ENCODE data around the gene CPZ. TPM values are rescaled to one million over a fixed set of nuclear protein-coding genes. Genes with fewer than 3 reads are reported as not detected.

CPZ gene
- total and polyA plus RNA-seq, 2 donors, result 0.94 to 4.4 TPM

DNA sequence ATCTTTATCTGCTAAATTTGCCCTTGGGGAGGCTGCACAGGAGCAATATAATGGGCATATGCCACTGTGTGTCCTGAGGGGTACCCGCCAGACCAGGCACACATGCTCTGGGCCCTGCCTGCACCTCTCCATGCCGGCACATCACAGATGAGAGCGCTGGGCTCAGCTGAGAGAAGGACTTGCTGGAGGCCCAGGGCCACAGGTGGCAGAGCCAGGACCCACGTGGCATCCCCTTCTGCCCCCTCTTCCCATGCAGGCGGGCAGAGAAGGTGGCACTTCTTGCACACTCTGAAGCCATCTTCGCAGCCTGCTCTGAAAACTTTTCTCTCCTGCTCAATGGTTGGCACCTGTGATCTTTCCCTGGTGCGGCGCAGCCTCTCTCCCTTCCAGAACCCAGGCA is 20.1 kb downstream of the CPZ start:
- Histone ChIP-seq H3K4me3 (ENCODE audit: low read length in 2 of 2) (no peak overlapping the region), H3K36me3 (ENCODE audit: control insufficient read depth in 2 of 2, insufficient read depth in 2 of 2, low read length in 1 of 2) (no peaks in the 10 kb centered on the region), H3K27me3 (ENCODE audit: control insufficient read depth in 2 of 2, insufficient read depth in 1 of 2, low read length in 1 of 2) (peaks cover 0 to 2% of the 10 kb centered on the region in 2 donors), H3K9me3 (ENCODE audit: control insufficient read depth in 2 of 2, insufficient read depth in 1 of 2, low read length in 1 of 2) (no peaks in the 10 kb centered on the region), H3K4me1 (ENCODE audit: control insufficient read depth in 2 of 2, insufficient read depth in 2 of 2, low read length in 2 of 2) (no peaks in the 10 kb centered on the region), H3K27ac (ENCODE audit: low read depth in 1 of 2, low read length in 1 of 2) (no peak overlapping the region)
- no peak for DNase-seq (ENCODE audit: low read depth in 6 of 9, low spot score in 9 of 9)
- 91% methylated on average over 8 of the region's 8 CpGs for WGBS

DNA sequence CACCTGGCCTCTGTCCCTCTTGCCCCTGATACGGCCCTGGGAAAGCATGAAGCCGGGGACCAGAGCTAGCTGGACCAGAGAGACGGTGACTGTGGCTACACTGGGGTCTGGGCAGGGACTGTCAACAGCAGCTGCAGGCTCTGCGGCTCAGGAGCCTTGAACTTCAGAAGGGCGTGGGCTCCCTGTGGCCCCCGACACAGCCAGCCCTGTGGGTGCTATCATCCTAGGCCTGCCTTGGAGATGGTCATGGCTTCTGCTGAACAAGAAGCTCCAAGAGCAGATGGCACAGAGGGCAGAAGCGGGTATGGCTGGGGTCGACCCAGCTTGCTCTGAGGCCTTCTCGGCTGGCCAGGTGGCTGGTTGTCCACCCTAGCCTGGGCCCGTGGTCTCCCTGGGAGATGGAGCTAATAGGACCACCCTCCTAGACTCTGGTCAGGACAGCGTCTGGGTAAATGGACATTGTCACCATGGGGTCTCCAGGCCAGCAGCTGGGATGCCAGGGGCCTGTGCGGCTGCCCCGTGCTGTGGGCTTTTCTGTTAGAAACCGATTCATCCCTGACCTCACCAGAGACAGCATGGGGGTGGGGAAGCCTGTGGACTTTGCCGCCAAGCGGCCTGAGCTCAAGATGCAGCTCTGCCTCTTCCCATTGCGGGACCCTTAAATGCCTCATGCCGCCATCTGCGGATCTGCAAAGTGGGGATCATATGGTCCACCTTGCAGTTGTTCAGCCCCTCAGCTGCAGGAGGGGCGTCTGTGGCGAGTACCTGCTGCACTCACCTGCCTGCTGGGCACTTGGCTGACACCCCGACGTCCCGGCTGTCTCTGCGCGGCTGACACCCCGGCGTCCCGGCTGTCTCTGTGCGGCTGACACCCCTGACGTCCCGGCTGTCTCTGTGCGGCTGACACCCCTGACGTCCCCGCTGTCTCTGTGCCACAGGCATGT is 21.1 kb downstream of the CPZ start:
- DNase-seq (ENCODE audit: low read depth in 6 of 9, low spot score in 9 of 9), result no peak
- H3K27me3 ChIP-seq (ENCODE audit: control insufficient read depth in 2 of 2, insufficient read depth in 1 of 2, low read length in 1 of 2), result no peaks in the 10 kb centered on the region
- no peaks in the 10 kb centered on the region for H3K36me3 ChIP-seq (ENCODE audit: control insufficient read depth in 2 of 2, insufficient read depth in 2 of 2, low read length in 1 of 2)
- no peaks in the 10 kb centered on the region for H3K9me3 ChIP-seq (ENCODE audit: control insufficient read depth in 2 of 2, insufficient read depth in 1 of 2, low read length in 1 of 2)
- H3K27ac ChIP-seq (ENCODE audit: low read depth in 1 of 2, low read length in 1 of 2), result no peak overlapping the region
- no peak overlapping the region for H3K4me3 ChIP-seq (ENCODE audit: low read length in 2 of 2)
- no peaks in the 10 kb centered on the region for H3K4me1 ChIP-seq (ENCODE audit: control insufficient read depth in 2 of 2, insufficient read depth in 2 of 2, low read length in 2 of 2)
- 97% methylated on average over 35 of the region's 35 CpGs for WGBS

DNA sequence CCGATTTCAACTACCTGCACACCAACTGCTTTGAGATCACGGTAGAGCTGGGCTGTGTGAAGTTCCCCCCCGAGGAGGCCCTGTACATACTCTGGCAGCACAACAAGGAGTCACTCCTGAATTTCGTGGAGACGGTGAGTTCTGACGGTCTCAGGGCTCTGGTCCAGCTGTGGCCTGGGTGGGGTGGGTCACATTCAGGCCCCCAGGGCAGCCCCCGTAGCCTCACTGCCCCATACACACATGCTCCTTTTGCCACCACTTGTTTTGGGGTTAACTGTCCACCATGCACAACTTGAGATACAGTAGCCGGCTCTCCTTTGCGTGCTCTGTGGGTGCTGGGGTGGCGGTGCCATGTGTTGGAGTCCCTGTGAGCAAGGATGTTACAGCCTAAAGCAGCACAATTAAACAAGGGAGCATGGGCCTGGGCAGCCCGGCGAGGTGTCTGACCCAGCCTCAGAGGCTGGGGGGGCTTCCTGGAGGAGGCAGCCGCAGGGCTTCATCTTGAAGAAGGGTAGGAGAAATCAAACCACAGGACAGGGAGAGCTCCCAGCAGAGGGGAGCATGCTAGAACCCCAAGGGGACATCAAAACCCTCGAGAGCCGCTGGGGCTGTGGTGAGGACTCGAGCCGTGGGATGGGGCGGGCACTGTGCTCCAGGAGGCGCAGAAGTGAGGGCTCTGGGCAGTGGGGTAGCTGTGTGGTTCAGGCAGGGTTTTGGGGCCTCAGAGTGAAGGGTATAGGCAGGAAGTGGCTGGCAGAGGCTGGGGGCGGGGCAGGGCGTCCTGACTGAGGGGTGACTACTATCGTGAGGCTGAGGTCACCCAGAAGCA is 22.0 kb downstream of the CPZ start:
- Histone ChIP-seq H3K27me3 (ENCODE audit: control insufficient read depth in 2 of 2, insufficient read depth in 1 of 2, low read length in 1 of 2) (no peaks in the 10 kb centered on the region), H3K36me3 (ENCODE audit: control insufficient read depth in 2 of 2, insufficient read depth in 2 of 2, low read length in 1 of 2) (no peaks in the 10 kb centered on the region), H3K4me3 (ENCODE audit: low read length in 2 of 2) (no peak overlapping the region), H3K9me3 (ENCODE audit: control insufficient read depth in 2 of 2, insufficient read depth in 1 of 2, low read length in 1 of 2) (no peaks in the 10 kb centered on the region), H3K27ac (ENCODE audit: low read depth in 1 of 2, low read length in 1 of 2) (no peak overlapping the region), H3K4me1 (ENCODE audit: control insufficient read depth in 2 of 2, insufficient read depth in 2 of 2, low read length in 2 of 2) (no peaks in the 10 kb centered on the region)
- no peak for DNase-seq (ENCODE audit: low read depth in 6 of 9, low spot score in 9 of 9)
- WGBS, result 61% methylated on average over 22 of the region's 22 CpGs

GRCh38 chr4:8615366-8615765 is 22.8 kb downstream of the CPZ start:
- no peak overlapping the region for H3K27ac ChIP-seq (ENCODE audit: low read depth in 1 of 2, low read length in 1 of 2)
- H3K27me3 ChIP-seq (ENCODE audit: control insufficient read depth in 2 of 2, insufficient read depth in 1 of 2, low read length in 1 of 2), result no peaks in the 10 kb centered on the region
- H3K4me3 ChIP-seq (ENCODE audit: low read length in 2 of 2), result no peak overlapping the region
- no peak for DNase-seq (ENCODE audit: low read depth in 6 of 9, low spot score in 9 of 9)
- H3K4me1 ChIP-seq (ENCODE audit: control insufficient read depth in 2 of 2, insufficient read depth in 2 of 2, low read length in 2 of 2), result no peaks in the 10 kb centered on the region
- no peaks in the 10 kb centered on the region for H3K36me3 ChIP-seq (ENCODE audit: control insufficient read depth in 2 of 2, insufficient read depth in 2 of 2, low read length in 1 of 2)
- H3K9me3 ChIP-seq (ENCODE audit: control insufficient read depth in 2 of 2, insufficient read depth in 1 of 2, low read length in 1 of 2), result no peaks in the 10 kb centered on the region
- WGBS, result 93% methylated on average over 13 of the region's 13 CpGs

GRCh38 chr4:8615921-8616787 is 23.6 kb downstream of the CPZ start:
- Histone ChIP-seq H3K27me3 (ENCODE audit: control insufficient read depth in 2 of 2, insufficient read depth in 1 of 2, low read length in 1 of 2) (no peaks in the 10 kb centered on the region), H3K36me3 (ENCODE audit: control insufficient read depth in 2 of 2, insufficient read depth in 2 of 2, low read length in 1 of 2) (no peaks in the 10 kb centered on the region), H3K9me3 (ENCODE audit: control insufficient read depth in 2 of 2, insufficient read depth in 1 of 2, low read length in 1 of 2) (no peaks in the 10 kb centered on the region), H3K27ac (ENCODE audit: low read depth in 1 of 2, low read length in 1 of 2) (no peak overlapping the region), H3K4me1 (ENCODE audit: control insufficient read depth in 2 of 2, insufficient read depth in 2 of 2, low read length in 2 of 2) (no peaks in the 10 kb centered on the region), H3K4me3 (ENCODE audit: low read length in 2 of 2) (no peak overlapping the region)
- DNase-seq (ENCODE audit: low read depth in 6 of 9, low spot score in 9 of 9), result no peak
- WGBS, result 88% methylated on average over 26 of the region's 26 CpGs

DNA sequence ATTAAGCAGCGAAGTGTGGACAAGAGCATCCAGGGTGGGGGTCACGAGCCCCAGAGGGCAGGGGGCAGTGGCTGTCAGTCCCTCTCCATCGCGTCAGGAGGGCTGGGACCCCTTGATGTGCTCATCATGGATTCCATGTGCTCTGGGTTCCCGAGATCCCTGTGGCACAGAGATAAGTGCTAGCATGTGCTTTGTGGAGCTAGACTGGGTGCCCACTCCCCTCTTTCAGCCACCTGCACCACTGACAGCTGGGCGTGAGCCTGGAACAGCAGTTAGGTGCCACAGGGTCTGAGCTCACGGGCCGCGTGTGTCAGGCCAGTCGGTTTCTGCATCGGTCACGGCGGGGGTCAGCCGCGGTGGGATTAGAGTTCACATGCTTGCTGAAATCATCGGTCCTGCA is 24.3 kb downstream of the CPZ start:
- 93% methylated on average over 16 of the region's 16 CpGs for WGBS
- no peak overlapping the region for H3K27ac ChIP-seq (ENCODE audit: low read depth in 1 of 2, low read length in 1 of 2)
- no peak for DNase-seq (ENCODE audit: low read depth in 6 of 9, low spot score in 9 of 9)

GRCh38 chr4:8617486-8618040 is 25.0 kb downstream of the CPZ start:
- WGBS, result 87% methylated on average over 21 of the region's 21 CpGs
- no peaks in the 10 kb centered on the region for H3K27me3 ChIP-seq (ENCODE audit: control insufficient read depth in 2 of 2, insufficient read depth in 1 of 2, low read length in 1 of 2)
- H3K4me3 ChIP-seq (ENCODE audit: low read length in 2 of 2), result no peak overlapping the region
- H3K4me1 ChIP-seq (ENCODE audit: control insufficient read depth in 2 of 2, insufficient read depth in 2 of 2, low read length in 2 of 2), result no peaks in the 10 kb centered on the region
- no peaks in the 10 kb centered on the region for H3K9me3 ChIP-seq (ENCODE audit: control insufficient read depth in 2 of 2, insufficient read depth in 1 of 2, low read length in 1 of 2)
- H3K36me3 ChIP-seq (ENCODE audit: control insufficient read depth in 2 of 2, insufficient read depth in 2 of 2, low read length in 1 of 2), result no peaks in the 10 kb centered on the region
- no peak for DNase-seq (ENCODE audit: low read depth in 6 of 9, low spot score in 9 of 9)
- H3K27ac ChIP-seq (ENCODE audit: low read depth in 1 of 2, low read length in 1 of 2), result no peak overlapping the region

More for the DNA sequence above, 24.3 kb downstream of the CPZ start:
- Histone ChIP-seq H3K27me3 (ENCODE audit: control insufficient read depth in 2 of 2, insufficient read depth in 1 of 2, low read length in 1 of 2) (no peaks in the 10 kb centered on the region), H3K4me1 (ENCODE audit: control insufficient read depth in 2 of 2, insufficient read depth in 2 of 2, low read length in 2 of 2) (no peaks in the 10 kb centered on the region), H3K36me3 (ENCODE audit: control insufficient read depth in 2 of 2, insufficient read depth in 2 of 2, low read length in 1 of 2) (no peaks in the 10 kb centered on the region), H3K9me3 (ENCODE audit: control insufficient read depth in 2 of 2, insufficient read depth in 1 of 2, low read length in 1 of 2) (no peaks in the 10 kb centered on the region), H3K4me3 (ENCODE audit: low read length in 2 of 2) (no peak overlapping the region)

DNA sequence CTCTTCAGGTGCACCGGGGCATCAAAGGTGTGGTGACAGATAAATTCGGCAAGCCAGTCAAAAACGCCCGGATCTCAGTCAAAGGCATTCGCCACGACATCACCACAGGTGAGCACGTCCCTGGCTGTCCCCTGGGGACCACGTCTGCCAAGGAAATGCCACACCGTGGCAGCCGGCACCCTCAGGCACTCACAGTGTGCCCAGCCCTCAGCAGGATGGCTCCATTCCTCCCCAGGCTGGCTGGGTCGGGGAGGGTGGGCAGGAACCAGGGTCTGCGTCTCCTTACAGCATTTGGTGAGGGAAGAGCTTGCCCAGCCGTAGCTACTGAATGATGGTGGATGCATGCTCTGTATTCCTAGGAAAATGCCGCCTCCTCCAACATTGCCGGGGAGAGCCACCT is 25.9 kb downstream of the CPZ start:
- H3K4me1 ChIP-seq (ENCODE audit: control insufficient read depth in 2 of 2, insufficient read depth in 2 of 2, low read length in 2 of 2), result no peaks in the 10 kb centered on the region
- H3K27me3 ChIP-seq (ENCODE audit: control insufficient read depth in 2 of 2, insufficient read depth in 1 of 2, low read length in 1 of 2), result no peaks in the 10 kb centered on the region
- H3K9me3 ChIP-seq (ENCODE audit: control insufficient read depth in 2 of 2, insufficient read depth in 1 of 2, low read length in 1 of 2), result no peaks in the 10 kb centered on the region
- WGBS, result 95% methylated on average over 15 of the region's 15 CpGs
- no peaks in the 10 kb centered on the region for H3K36me3 ChIP-seq (ENCODE audit: control insufficient read depth in 2 of 2, insufficient read depth in 2 of 2, low read length in 1 of 2)
- no peak overlapping the region for H3K4me3 ChIP-seq (ENCODE audit: low read length in 2 of 2)
- no peak for DNase-seq (ENCODE audit: low read depth in 6 of 9, low spot score in 9 of 9)
- no peak overlapping the region for H3K27ac ChIP-seq (ENCODE audit: low read depth in 1 of 2, low read length in 1 of 2)
